HFF-Myc (cell line): ENCODE data around the gene PRKCA.

Experiments used
- DNase-seq: peaks from one replicate; pipeline ENCODE4 v3.0.0-alpha.2; 2011; ENCODE audit warnings: low read depth; ENCODE audit errors: extremely low read depth
- H3K4me3 ChIP-seq: replicated peaks from 2 replicates; pipeline ENCODE4 v1.5.1; 2011; ENCODE audit warnings: low read depth, mild to moderate bottlenecking, control low read depth, low read length
- TF ChIP-seq, protein P1 (sequence below): IDR thresholded peaks from 2 replicates; pipeline ENCODE4 v1.5.1; 2012; ENCODE audit warnings: mild to moderate bottlenecking, low read depth, low read length, control low read depth; ENCODE audit errors: missing control alignments

PRKCA gene

DNA sequence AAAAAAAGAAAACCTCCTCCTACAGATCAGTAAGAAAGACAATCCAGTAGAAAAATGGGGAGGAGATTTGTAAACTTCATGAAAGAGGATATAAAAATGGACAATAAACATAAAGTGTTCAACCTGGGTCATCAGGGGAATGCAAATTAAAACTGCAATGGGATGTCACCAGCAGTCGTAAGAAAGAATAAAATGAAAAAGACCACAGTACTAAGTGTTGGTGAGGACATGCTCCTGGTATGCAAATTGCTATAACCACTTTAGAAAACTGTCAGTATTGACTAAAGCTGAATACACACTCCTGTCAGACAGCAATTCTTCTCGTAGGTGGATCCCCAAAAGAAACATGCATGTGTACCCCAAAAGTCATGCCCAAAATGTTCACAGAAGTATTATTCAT, 267.2 kb downstream of the PRKCA start:
- DNase-seq = no peak
- TF ChIP-seq, protein P1, sequence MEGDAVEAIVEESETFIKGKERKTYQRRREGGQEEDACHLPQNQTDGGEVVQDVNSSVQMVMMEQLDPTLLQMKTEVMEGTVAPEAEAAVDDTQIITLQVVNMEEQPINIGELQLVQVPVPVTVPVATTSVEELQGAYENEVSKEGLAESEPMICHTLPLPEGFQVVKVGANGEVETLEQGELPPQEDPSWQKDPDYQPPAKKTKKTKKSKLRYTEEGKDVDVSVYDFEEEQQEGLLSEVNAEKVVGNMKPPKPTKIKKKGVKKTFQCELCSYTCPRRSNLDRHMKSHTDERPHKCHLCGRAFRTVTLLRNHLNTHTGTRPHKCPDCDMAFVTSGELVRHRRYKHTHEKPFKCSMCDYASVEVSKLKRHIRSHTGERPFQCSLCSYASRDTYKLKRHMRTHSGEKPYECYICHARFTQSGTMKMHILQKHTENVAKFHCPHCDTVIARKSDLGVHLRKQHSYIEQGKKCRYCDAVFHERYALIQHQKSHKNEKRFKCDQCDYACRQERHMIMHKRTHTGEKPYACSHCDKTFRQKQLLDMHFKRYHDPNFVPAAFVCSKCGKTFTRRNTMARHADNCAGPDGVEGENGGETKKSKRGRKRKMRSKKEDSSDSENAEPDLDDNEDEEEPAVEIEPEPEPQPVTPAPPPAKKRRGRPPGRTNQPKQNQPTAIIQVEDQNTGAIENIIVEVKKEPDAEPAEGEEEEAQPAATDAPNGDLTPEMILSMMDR = no peak
- H3K4me3 ChIP-seq = no peak overlapping the region

DNA sequence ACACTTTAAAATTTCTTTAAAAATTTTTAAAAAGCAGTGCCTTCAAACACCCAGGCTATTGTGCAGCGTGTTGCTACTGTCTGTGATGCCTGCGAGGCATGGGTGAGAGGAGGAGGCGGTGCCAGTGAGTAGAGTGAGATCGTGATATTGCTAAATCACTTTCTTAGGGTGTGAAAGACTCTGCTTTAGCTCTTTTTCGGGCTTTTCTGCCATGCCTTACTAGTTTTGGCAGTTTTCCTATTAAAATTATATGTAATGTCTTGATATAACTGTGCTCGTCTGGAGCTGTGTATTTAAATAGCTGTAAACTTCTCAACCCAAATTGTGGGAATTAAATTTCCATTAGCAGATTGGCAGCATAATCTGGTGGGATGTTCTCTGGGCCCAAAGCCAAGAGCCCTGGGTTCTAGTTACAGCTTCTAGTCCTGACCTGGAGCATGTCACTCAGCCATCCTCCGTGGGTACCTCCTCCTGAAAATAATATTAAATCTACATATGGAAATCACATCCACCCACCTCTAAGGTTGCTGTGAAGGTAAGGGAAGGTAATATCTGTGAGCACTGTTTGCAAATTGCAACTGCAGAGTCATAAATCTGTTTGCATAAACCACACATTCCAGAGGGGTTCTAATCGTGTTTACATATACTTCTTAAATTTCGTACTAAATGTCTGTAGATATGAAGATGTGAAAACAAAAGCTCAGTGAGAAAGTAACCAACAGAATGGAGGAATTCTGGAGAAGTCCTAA, 268.2 kb downstream of the PRKCA start:
- TF ChIP-seq, protein P1 = no peak
- no peak overlapping the region for H3K4me3 ChIP-seq
- no peak for DNase-seq

DNA sequence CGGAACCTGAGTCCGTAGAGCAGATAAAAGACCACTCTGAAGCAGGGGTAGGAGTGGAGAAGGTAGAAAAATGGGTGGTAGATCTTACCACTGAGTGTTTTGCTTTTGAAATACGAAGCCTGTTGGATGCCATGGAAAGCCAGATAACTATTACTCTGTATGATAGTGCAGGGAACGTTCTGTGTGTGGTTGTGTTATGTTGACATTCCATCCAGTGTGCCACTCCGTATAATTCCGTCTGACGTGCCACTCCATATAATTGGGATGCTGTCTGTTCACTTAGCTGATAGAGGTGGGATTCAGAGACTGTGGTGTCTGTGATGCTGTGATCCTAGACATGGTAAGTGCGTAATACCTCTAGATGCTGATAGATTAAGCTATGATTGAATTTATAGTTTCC, 269.3 kb downstream of the PRKCA start:
- TF ChIP-seq, protein P1 = no peak
- H3K4me3 ChIP-seq = no peak overlapping the region

DNA sequence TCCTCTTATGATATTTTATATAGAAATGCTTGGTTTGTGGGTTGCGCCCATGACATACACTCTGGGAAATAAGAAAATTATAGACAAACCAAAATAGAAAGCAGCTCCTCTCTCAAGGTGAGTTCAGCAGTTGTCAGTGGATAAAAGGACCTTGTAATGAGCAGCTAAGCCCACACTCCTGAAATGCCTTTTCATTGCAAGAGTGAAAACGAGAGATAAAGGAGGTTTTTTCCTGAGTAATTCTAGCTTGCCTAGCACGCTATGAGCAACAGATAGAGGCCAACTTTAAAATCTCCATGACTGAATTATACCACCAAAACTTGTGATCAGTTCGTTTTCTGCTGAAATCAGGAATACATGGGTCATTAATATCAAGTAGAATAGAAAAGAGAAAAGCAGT, 270.7 kb downstream of the PRKCA start:
- TF ChIP-seq, protein P1 = no peak
- no peak for DNase-seq
- H3K4me3 ChIP-seq = no peak overlapping the region

More for the DNA sequence above, 269.3 kb downstream of the PRKCA start:
- no peak for DNase-seq

DNA sequence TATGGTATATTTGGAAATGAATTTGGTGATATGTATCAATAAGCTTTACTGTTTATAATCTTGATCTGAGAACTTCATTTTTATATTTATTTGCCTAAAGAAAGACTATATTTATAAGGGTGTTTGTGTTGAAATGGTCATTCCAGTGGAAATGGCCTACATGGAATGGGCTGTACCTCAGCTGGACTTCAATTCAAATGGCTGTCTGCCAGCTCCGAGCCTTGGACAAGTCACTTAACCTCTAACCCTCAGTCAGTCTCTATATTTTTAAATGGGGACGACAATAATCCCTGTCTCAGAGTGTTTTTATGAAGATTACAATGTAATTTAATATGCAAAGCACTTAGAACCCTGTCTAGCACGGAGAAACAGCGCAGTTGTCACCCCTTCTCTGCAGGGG, 271.7 kb downstream of the PRKCA start:
- no peak overlapping the region for H3K4me3 ChIP-seq
- TF ChIP-seq, protein P1 = no peak
- DNase-seq = no peak

DNA sequence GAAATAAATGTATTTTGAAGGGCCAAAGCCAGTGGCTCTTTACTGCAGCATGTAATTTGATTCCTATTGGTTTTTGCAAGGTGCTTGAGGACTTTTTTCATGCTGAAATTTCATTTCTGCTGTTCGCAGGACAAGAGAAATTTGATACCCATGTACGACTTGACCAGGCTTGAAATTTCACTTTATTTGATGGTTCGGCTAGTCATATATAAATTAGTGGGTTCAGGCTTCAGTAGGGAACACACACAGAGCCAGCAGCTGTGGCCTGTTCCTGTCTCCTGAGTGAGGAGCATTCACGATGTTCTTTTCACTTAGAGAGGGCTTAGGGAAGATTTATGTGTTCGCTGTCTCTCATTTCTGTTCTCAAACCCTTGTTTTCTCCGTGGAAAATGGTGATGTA, 274.1 kb downstream of the PRKCA start:
- no peak for DNase-seq
- TF ChIP-seq, protein P1 = no peak
- H3K4me3 ChIP-seq = no peak overlapping the region

DNA sequence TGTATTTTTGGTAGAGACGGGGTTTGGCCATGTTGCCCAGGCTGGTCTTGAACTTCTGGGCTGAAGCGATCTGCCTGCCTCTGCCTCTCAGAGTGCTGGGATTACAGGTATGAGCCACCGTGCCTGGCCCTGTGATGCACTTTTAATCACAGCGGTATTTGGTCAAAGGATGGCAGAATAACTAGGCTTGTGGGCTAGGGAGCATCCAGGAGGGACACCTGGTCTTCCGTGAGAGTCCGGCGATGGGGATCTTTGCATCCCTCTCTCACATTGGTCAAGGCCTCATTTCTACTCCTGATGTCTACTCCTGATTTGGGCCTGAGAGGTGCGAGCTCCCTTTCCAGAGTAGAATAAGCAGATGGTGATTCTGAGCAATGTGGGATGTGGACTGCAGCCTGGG, 274.6 kb downstream of the PRKCA start:
- H3K4me3 ChIP-seq = no peak overlapping the region
- TF ChIP-seq, protein P1 = no peak
- DNase-seq = no peak
